GM12872 (cell line): ENCODE data around the gene SAT2.

Source experiments
- CTCF ChIP-seq: IDR thresholded peaks from 3 replicates; pipeline ENCODE4 v1.5.1; 2011; ENCODE audit warnings: low read depth, mild to moderate bottlenecking, low read length, moderate library complexity; ENCODE audit not compliant: insufficient read depth

SAT2 gene

GRCh38 chr17:7627250-7628121, at the start of gene SAT2:
Gene SAT2, minus strand, starts transcription at chr17:7627821. Its CDS starts 186 bp downstream, at chr17:7627635.
- TF ChIP-seq CTCF, result no peak

GRCh38 chr17:7676533-7676932, 48.9 kb upstream of the SAT2 start:
- TF ChIP-seq CTCF, result no peak

GRCh38 chr17:7674934-7675333, 47.3 kb upstream of the SAT2 start:
- TF ChIP-seq CTCF, result no peak

- peak; percentile 59 for TF ChIP-seq CTCF
Observed at GRCh38 chr17:7673239-7673638, 45.6 kb upstream of the SAT2 start.

DNA sequence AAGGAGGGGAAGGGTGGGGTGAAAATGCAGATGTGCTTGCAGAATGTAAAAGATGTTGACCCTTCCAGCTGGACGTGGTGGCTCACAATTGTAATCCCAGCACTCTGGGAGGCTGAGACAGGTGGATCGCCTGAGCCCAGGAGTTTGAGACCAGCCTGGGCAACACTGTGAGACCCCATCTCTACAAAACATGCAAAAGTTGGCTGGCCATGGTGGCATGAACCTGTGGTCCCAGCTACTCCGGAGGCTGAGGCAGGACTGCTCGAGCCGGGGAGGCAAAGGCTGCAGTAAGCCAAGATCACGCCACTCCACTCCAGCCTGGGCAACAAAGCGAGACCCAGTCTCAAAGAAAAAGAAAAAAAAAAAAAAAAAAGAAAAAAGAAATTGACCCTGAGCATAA, 40.9 kb upstream of the SAT2 start:
- no peak for TF ChIP-seq CTCF

DNA sequence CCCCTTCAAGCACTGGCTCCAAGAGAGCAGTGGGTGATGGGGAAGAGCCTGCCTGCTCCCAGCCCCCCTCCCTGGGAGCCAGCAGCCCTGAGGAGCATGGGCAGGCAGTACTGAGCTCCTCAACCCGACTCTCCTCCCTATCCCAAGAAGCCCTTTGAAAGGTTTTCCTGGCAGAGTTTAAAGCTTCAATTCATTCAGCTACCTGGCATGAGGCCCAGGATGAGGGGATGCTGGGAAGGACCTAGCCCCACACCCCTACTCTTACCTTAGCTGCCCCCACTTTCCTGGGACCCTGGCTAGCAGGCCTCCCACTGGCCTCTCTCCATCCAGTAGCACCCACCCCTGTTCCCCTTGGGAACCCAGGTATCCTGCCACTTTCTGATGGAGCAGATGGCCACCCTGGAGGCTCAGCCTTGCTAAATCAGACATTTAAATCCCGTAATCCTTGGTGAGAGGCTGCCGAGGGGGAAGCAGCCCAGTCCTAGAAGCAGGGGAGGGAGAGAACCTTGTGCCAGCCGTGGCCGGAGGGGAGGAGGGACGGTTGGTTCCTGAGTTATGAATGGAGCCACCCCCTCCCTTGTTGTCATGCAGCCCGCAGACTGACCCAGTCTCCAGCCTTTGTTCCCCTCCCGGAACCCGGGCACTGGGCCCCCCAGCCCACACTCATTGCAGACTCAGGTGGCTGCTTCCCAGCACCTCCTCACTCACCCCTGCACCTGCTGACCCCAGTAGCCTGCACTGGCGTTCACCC, 40.2 kb upstream of the SAT2 start:
- no peak for TF ChIP-seq CTCF

DNA sequence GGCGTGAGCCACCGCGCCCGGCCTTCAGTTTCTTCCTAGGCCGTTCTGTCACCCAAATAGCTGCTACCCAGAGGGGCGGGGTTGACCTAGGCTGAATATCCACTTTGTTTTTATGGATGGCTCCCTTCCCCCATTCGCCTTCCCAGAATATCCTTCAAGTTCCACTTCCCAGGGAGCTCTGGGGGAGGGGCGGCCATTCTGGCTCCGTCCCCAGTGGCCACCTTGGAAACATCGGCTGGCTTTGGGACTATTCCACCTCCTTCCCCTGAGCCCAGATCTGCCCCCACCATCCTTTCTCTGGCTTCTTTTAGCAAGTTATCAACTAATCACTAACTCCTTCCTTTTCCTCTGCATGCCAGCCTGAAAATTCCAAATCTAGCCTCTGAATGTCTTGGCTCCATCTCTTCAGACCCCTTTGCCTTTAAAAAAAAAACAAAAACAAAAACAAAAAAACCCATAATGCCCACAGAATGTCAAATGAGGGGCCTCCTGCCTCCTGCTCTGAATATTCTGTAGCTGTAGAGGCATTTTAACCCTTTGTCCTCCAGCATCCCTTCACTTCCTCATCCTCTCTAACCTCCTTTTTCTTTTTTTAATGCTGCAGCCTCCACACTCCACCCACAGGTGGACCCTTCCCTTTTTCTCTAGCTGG, 29.5 kb upstream of the SAT2 start:
- no peak for TF ChIP-seq CTCF
